ENCODE measurements around the gene DOCK2. TPM values are rescaled to one million over a fixed set of nuclear protein-coding genes. Genes with fewer than 3 reads are reported as not detected.
"Not testable (repeated sequence)": the region's sequence is repeated elsewhere in the genome, so short reads cannot be mapped to it uniquely, and the experiment has no call there.

Gene DOCK2
- total and polyA plus RNA-seq, 2 of the 8 experiments (the other 6 are each of a cell fraction or from before 2014, with no cell fraction given) = 3.9 to 5.7 TPM

- H4K91ac ChIP-seq (replicated peaks; ENCODE audit: insufficient read length, low read length); H3K27ac ChIP-seq (ENCODE audit: low read depth, low read length); H3K23me2 ChIP-seq (ENCODE audit: low read depth, low read length); POLR2A ChIA-PET (ENCODE audit: partially characterized antibody); DNase-seq (ENCODE audit: low read depth in 1 of 2, low spot score in 2 of 2); H3K23ac ChIP-seq (ENCODE audit: insufficient read length); H3K4me3 ChIP-seq (ENCODE audit: extremely low read depth in 1 of 4, insufficient read depth in 2 of 4, low read depth in 3 of 4, low read length in 4 of 4); H2BK5ac ChIP-seq (ENCODE audit: low read depth, low read length); H3K4ac ChIP-seq (replicated peaks; ENCODE audit: insufficient read length, low read depth, low read length); H2BK120ac ChIP-seq (replicated peaks; ENCODE audit: low read depth, low read length); H3K18ac ChIP-seq (ENCODE audit: extremely low read depth, low read length); FAIRE-seq; H3K36me3 ChIP-seq (ENCODE audit: control insufficient read depth in 2 of 4, insufficient read depth in 4 of 4, low read length in 3 of 4); H3K9ac ChIP-seq (replicated peaks in 1 of 4; ENCODE audit: extremely low read depth in 1 of 4, low read depth in 3 of 4, low read length in 3 of 4); H4K8ac ChIP-seq (ENCODE audit: extremely low read depth, insufficient read depth, low read length); H3K4me2 ChIP-seq (ENCODE audit: insufficient read depth in 1 of 2, low read depth in 2 of 2, low read length in 2 of 2); H2BK12ac ChIP-seq (ENCODE audit: low read depth, low read length); H4K20me1 ChIP-seq (replicated peaks in 1 of 2; ENCODE audit: control insufficient read depth in 1 of 2, insufficient read depth in 2 of 2, low read length in 2 of 2); H4K5ac ChIP-seq (ENCODE audit: insufficient read length, low read depth, low read length); H3K56ac ChIP-seq (replicated peaks; ENCODE audit: insufficient read length, low read depth, low read length); H3K79me1 ChIP-seq (ENCODE audit: low read depth, low read length); H2BK15ac ChIP-seq (ENCODE audit: low read length); H2BK20ac ChIP-seq (ENCODE audit: low read length); H3K79me2 ChIP-seq (ENCODE audit: control insufficient read depth in 1 of 2, insufficient read depth in 2 of 2, low read length in 2 of 2); H2AK5ac ChIP-seq (ENCODE audit: low read depth, low read length); H3K14ac ChIP-seq (ENCODE audit: insufficient read length); H2AFZ ChIP-seq (ENCODE audit: low read length); CTCF ChIA-PET (ENCODE audit: partially characterized antibody); H3K27me3 ChIP-seq (replicated peaks in 1 of 4; ENCODE audit: control insufficient read depth in 3 of 4, extremely low read depth in 1 of 4, insufficient read depth in 3 of 4, low read length in 3 of 4); H3K9me3 ChIP-seq (ENCODE audit: insufficient read depth in 2 of 2, low read depth in 1 of 2, low read length in 1 of 2): not testable (repeated sequence)
- 91% methylated on average over 6 of the region's 6 CpGs; no CpG with 5 or more reads in 1 of the 2 experiments for WGBS, 2 experiments (ENCODE audit: extremely low coverage in 1 of 2, insufficient coverage in 1 of 2, insufficient read length in 1 of 2, insufficient replicate concordance in 2 of 2, low coverage in 1 of 2, low lambda C conversion rate in 2 of 2, missing lambda C conversion rate in 1 of 2)
- peaks cover 0 to 13% (median 7%) of the 10 kb centered on the region in 4 experiments; a peak in 5 of 7 replicates for H3K4me1 ChIP-seq (replicated peaks in 1 of 4; ENCODE audit: control insufficient read depth in 3 of 4, insufficient read depth in 4 of 4, low read length in 3 of 4)
These were observed 129.9 kb downstream of the DOCK2 start for GRCh38 chr5:169766943-169767342.
